Cerebellar nuclear complex (tissue), 1 donor: ENCODE measurements around the gene TNFRSF6B.
"Not testable (repeated sequence)": the region's sequence is repeated elsewhere in the genome, so short reads cannot be mapped to it uniquely, and the experiment has no call there.

Experiments used
- DNase-seq, 2 experiments: peaks; one replicate each; lab custom pipeline; 2025; lab: John Stamatoyannopoulos, UW

TNFRSF6B gene

GRCh38 chr20:63662813-63663189 is 33.7 kb upstream of the TNFRSF6B start:
- DNase-seq, result no peak

GRCh38 chr20:63663332-63664066 is 33.0 kb upstream of the TNFRSF6B start:
- no peak for DNase-seq

GRCh38 chr20:63664143-63664851 is 32.2 kb upstream of the TNFRSF6B start:
- DNase-seq, result no peak

GRCh38 chr20:63664861-63665594 is 31.4 kb upstream of the TNFRSF6B start:
- DNase-seq, result peak; percentile 42 to 79

- no peak for DNase-seq
Measured at GRCh38 chr20:63665708-63666107, 30.7 kb upstream of the TNFRSF6B start.

GRCh38 chr20:63667858-63668257 is 28.6 kb upstream of the TNFRSF6B start:
- no peak for DNase-seq

- DNase-seq, result no peak
Measured at GRCh38 chr20:63668351-63668750, 28.1 kb upstream of the TNFRSF6B start.

GRCh38 chr20:63671695-63672094 is 24.8 kb upstream of the TNFRSF6B start:
- DNase-seq, result not testable (repeated sequence)

GRCh38 chr20:63672666-63673065 is 23.8 kb upstream of the TNFRSF6B start:
- no peak for DNase-seq

- DNase-seq, result no peak
Measured at GRCh38 chr20:63673951-63674350, 22.5 kb upstream of the TNFRSF6B start.

GRCh38 chr20:63675681-63676368 is 20.6 kb upstream of the TNFRSF6B start:
- no peak for DNase-seq

- DNase-seq, result no peak
Measured at GRCh38 chr20:63678071-63678470, 18.4 kb upstream of the TNFRSF6B start.

GRCh38 chr20:63678667-63679465 is 17.6 kb upstream of the TNFRSF6B start:
- no peak for DNase-seq

- no peak for DNase-seq
Measured at GRCh38 chr20:63679799-63680305, 16.6 kb upstream of the TNFRSF6B start.

GRCh38 chr20:63680427-63680826 is 16.0 kb upstream of the TNFRSF6B start:
- DNase-seq, result no peak

GRCh38 chr20:63680857-63681608 is 15.4 kb upstream of the TNFRSF6B start:
- no peak for DNase-seq

GRCh38 chr20:63681609-63682142 is 14.8 kb upstream of the TNFRSF6B start:
- no peak for DNase-seq

- DNase-seq, result no peak
Measured at GRCh38 chr20:63682384-63683139, 13.9 kb upstream of the TNFRSF6B start.

- DNase-seq, result no peak
Measured at GRCh38 chr20:63685269-63686026, 11.0 kb upstream of the TNFRSF6B start.
